Measurements from ENCODE around the gene PLIN1. TPM values are rescaled to one million over a fixed set of nuclear protein-coding genes. Genes with fewer than 3 reads are reported as not detected.

Gene PLIN1
- total RNA-seq, 1 experiment from 2014 or later: 0.32 TPM

- H3K9me2 ChIP-seq (ENCODE audit: insufficient read depth): no peaks in the 10 kb centered on the region
- H3K4me2 ChIP-seq (ENCODE audit: low read length): no peak overlapping the region
- H3K9ac ChIP-seq (ENCODE audit: low read length): no peak overlapping the region
- H2AFZ ChIP-seq (ENCODE audit: low read depth, low read length, poor library complexity, severe bottlenecking): no peak overlapping the region
- intact Hi-C loops (cut with micrococcal nuclease): no loop called here
- ChIA-PET CTCF (no interaction called here), RAD21 (ENCODE audit: low non-redundant PET in 1 of 2, low total read pairs in 2 of 2, uncharacterized antibody in 2 of 2, unreplicated experiment in 2 of 2) (no interaction called here), POLR2A (no interaction called here)
- ATAC-seq (no peak), DNase-seq (ENCODE audit: low read depth, low spot score) (no peak)
- no peaks in the 10 kb centered on the region for H3K36me3 ChIP-seq (ENCODE audit: control insufficient read depth in 1 of 2, insufficient read depth in 2 of 2, low read length in 2 of 2)
- BruUV-seq (replicated peaks): no TSS peak
- no peaks in the 10 kb centered on the region for H4K20me1 ChIP-seq (ENCODE audit: insufficient read depth)
- H3K9me3 ChIP-seq (ENCODE audit: control insufficient read depth in 1 of 2, insufficient read depth in 1 of 2, low read depth in 1 of 2, low read length in 2 of 2): peaks cover 0 to 4% of the 10 kb centered on the region in 2 experiments; a peak in 1 of 4 replicates
- no peak overlapping the region for H3K4me3 ChIP-seq (replicated peaks in 1 of 2; ENCODE audit: low read depth in 1 of 2, low read length in 2 of 2)
- H3K27ac ChIP-seq (ENCODE audit: low read depth, low read length): no peak overlapping the region
- no peaks in the 10 kb centered on the region for H3K27me3 ChIP-seq (ENCODE audit: insufficient read depth, low read length)
- no peak for TF ChIP-seq ZFX (IDR thresholded peaks at IDR 0.05)
- H3K4me1 ChIP-seq (ENCODE audit: control insufficient read depth in 1 of 2, insufficient read depth in 2 of 2, low read length in 2 of 2): no peaks in the 10 kb centered on the region
- H3K79me2 ChIP-seq (ENCODE audit: insufficient read depth, low read length): no peaks in the 10 kb centered on the region
Observed at GRCh38 chr15:89723031-89723430, 43.9 kb upstream of the PLIN1 start.

DNA sequence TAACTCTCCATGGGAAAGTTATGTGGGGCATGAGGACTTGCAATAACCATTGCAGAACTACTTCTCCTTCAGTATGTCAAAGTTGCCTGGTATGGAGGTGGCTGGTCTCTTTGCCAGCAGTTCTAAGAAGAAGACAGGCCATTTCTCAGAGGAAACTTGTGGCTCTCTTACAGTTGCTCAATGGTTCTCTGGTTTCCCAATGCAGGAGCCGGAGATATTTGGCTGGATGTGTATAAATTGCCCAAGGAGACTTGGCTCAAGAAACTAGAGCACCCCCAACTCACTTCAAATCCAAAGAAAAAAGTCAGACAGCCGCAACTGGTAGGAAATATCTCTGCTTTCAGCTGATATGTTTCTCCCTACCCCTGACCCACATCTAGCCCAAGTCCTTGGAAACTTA, 35.6 kb upstream of the PLIN1 start:
- ChIA-PET POLR2A (no interaction called here), CTCF (no interaction called here), RAD21 (ENCODE audit: low non-redundant PET in 1 of 2, low total read pairs in 2 of 2, uncharacterized antibody in 2 of 2, unreplicated experiment in 2 of 2) (no interaction called here)
- DNase-seq (ENCODE audit: low read depth, low spot score) (no peak), ATAC-seq (no peak)
- Histone ChIP-seq H3K36me3 (ENCODE audit: control insufficient read depth in 1 of 2, insufficient read depth in 2 of 2, low read length in 2 of 2) (no peaks in the 10 kb centered on the region), H3K79me2 (ENCODE audit: insufficient read depth, low read length) (no peaks in the 10 kb centered on the region), H3K4me1 (ENCODE audit: control insufficient read depth in 1 of 2, insufficient read depth in 2 of 2, low read length in 2 of 2) (no peaks in the 10 kb centered on the region), H3K27me3 (ENCODE audit: insufficient read depth, low read length) (no peaks in the 10 kb centered on the region), H3K4me3 (replicated peaks in 1 of 2; ENCODE audit: low read depth in 1 of 2, low read length in 2 of 2) (no peak overlapping the region), H4K20me1 (ENCODE audit: insufficient read depth) (no peaks in the 10 kb centered on the region), H3K9ac (ENCODE audit: low read length) (no peak overlapping the region), H3K27ac (ENCODE audit: low read depth, low read length) (no peak overlapping the region), H3K4me2 (ENCODE audit: low read length) (no peak overlapping the region), H2AFZ (ENCODE audit: low read depth, low read length, poor library complexity, severe bottlenecking) (no peak overlapping the region), H3K9me3 (ENCODE audit: control insufficient read depth in 1 of 2, insufficient read depth in 1 of 2, low read depth in 1 of 2, low read length in 2 of 2) (no peaks in the 10 kb centered on the region), H3K9me2 (ENCODE audit: insufficient read depth) (no peaks in the 10 kb centered on the region)
- TF ChIP-seq CEBPB (IDR thresholded peaks at IDR 0.05; ENCODE audit: low read depth) (no peak), POLR2AphosphoS5 (IDR thresholded peaks at IDR 0.05; ENCODE audit: low read depth, low read length) (no peak), EZH2phosphoT487 (IDR thresholded peaks at IDR 0.05; ENCODE audit: borderline replicate concordance) (no peak), MAX (IDR thresholded peaks at IDR 0.05) (no peak), TCF7L2 (IDR thresholded peaks at IDR 0.05; ENCODE audit: borderline replicate concordance, extremely low read depth, insufficient read depth, insufficient read length) (no peak), POLR2A (IDR thresholded peaks at IDR 0.05; ENCODE audit: borderline replicate concordance, extremely low read depth, insufficient read depth, insufficient read length) (no peak), SRF (IDR thresholded peaks at IDR 0.05; ENCODE audit: low read depth) (no peak), RAD21 (IDR thresholded peaks at IDR 0.05; ENCODE audit: low read depth) (no peak)
- TF ChIP-seq, protein P1, sequence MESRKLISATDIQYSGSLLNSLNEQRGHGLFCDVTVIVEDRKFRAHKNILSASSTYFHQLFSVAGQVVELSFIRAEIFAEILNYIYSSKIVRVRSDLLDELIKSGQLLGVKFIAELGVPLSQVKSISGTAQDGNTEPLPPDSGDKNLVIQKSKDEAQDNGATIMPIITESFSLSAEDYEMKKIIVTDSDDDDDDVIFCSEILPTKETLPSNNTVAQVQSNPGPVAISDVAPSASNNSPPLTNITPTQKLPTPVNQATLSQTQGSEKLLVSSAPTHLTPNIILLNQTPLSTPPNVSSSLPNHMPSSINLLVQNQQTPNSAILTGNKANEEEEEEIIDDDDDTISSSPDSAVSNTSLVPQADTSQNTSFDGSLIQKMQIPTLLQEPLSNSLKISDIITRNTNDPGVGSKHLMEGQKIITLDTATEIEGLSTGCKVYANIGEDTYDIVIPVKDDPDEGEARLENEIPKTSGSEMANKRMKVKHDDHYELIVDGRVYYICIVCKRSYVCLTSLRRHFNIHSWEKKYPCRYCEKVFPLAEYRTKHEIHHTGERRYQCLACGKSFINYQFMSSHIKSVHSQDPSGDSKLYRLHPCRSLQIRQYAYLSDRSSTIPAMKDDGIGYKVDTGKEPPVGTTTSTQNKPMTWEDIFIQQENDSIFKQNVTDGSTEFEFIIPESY (IDR thresholded peaks at IDR 0.05; ENCODE audit: extremely low read depth, insufficient replicate concordance, low read length): no peak
- TF ChIP-seq, protein P2, sequence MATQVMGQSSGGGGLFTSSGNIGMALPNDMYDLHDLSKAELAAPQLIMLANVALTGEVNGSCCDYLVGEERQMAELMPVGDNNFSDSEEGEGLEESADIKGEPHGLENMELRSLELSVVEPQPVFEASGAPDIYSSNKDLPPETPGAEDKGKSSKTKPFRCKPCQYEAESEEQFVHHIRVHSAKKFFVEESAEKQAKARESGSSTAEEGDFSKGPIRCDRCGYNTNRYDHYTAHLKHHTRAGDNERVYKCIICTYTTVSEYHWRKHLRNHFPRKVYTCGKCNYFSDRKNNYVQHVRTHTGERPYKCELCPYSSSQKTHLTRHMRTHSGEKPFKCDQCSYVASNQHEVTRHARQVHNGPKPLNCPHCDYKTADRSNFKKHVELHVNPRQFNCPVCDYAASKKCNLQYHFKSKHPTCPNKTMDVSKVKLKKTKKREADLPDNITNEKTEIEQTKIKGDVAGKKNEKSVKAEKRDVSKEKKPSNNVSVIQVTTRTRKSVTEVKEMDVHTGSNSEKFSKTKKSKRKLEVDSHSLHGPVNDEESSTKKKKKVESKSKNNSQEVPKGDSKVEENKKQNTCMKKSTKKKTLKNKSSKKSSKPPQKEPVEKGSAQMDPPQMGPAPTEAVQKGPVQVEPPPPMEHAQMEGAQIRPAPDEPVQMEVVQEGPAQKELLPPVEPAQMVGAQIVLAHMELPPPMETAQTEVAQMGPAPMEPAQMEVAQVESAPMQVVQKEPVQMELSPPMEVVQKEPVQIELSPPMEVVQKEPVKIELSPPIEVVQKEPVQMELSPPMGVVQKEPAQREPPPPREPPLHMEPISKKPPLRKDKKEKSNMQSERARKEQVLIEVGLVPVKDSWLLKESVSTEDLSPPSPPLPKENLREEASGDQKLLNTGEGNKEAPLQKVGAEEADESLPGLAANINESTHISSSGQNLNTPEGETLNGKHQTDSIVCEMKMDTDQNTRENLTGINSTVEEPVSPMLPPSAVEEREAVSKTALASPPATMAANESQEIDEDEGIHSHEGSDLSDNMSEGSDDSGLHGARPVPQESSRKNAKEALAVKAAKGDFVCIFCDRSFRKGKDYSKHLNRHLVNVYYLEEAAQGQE (IDR thresholded peaks at IDR 0.05; ENCODE audit: low read depth): no peak
- no TSS peak for BruUV-seq (replicated peaks)
- intact Hi-C loops (cut with micrococcal nuclease): no loop called here
